Measurements from ENCODE around the gene RAB3C. TPM values are rescaled to one million over a fixed set of nuclear protein-coding genes. Genes with fewer than 3 reads are reported as not detected.

The RAB3C gene
- total and polyA plus RNA-seq, 2 experiments from 2014 or later: 15.0 to 30.6 TPM

- TF ChIP-seq REST (IDR thresholded peaks at IDR 0.05; ENCODE audit: unreplicated experiment) (no peak), EZH2 (IDR thresholded peaks at IDR 0.05; ENCODE audit: low read depth, unreplicated experiment) (no peak), CTCF (conservative IDR thresholded peaks at IDR 0.05; ENCODE audit: low read depth in 2 of 2) (no peak), ZNF114 (CRISPR knock-in tag; IDR thresholded peaks at IDR 0.05) (no peak), NANOG (IDR thresholded peaks at IDR 0.05; ENCODE audit: borderline replicate concordance) (no peak), STAT1 (IDR thresholded peaks at IDR 0.05; ENCODE audit: unreplicated experiment) (no peak), JUNB (IDR thresholded peaks at IDR 0.05; ENCODE audit: unreplicated experiment) (no peak), CREB1 (CRISPR knock-in tag; IDR thresholded peaks at IDR 0.05; ENCODE audit: low read depth) (no peak), ZNF331 (CRISPR knock-in tag; IDR thresholded peaks at IDR 0.05; ENCODE audit: low read depth) (no peak)
- TF ChIP-seq, protein P1, sequence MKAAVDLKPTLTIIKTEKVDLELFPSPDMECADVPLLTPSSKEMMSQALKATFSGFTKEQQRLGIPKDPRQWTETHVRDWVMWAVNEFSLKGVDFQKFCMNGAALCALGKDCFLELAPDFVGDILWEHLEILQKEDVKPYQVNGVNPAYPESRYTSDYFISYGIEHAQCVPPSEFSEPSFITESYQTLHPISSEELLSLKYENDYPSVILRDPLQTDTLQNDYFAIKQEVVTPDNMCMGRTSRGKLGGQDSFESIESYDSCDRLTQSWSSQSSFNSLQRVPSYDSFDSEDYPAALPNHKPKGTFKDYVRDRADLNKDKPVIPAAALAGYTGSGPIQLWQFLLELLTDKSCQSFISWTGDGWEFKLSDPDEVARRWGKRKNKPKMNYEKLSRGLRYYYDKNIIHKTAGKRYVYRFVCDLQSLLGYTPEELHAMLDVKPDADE (IDR thresholded peaks at IDR 0.05): no peak
Observed at GRCh38 chr5:58622936-58623871, 40.3 kb downstream of the RAB3C start (continued).

- Mint-ChIP-seq H3K4me1 (peaks cover 17% of the 10 kb centered on the region), H3K27ac (no peak overlapping the region), H3K27me3 (ENCODE audit: insufficient read depth, low read depth, poor library complexity) (no peaks in the 10 kb centered on the region), H3K36me3 (ENCODE audit: low read depth) (no peaks in the 10 kb centered on the region), H3K9me3 (no peaks in the 10 kb centered on the region), H3K4me3 (no peak overlapping the region)
- Histone ChIP-seq H3K4me3 (no peak overlapping the region), H3K27ac (ENCODE audit: low read depth) (no peak overlapping the region), H3K27me3 (ENCODE audit: insufficient read depth) (no peaks in the 10 kb centered on the region), H3K9me2 (ENCODE audit: insufficient read depth) (peaks cover 9% of the 10 kb centered on the region), H2AFZ (no peak overlapping the region), H3K36me3 (ENCODE audit: insufficient read depth) (no peaks in the 10 kb centered on the region), H3F3A (replicated peaks; ENCODE audit: low read depth) (no peaks in the 10 kb centered on the region), H3K4me1 (ENCODE audit: insufficient read depth) (peaks cover 10% of the 10 kb centered on the region), H4K20me1 (replicated peaks; ENCODE audit: insufficient read depth) (no peaks in the 10 kb centered on the region), H3K4me2 (no peak overlapping the region), H3K79me2 (replicated peaks; ENCODE audit: insufficient read depth) (no peaks in the 10 kb centered on the region)
- DNase-seq (ENCODE audit: low spot score) (peak; percentile 4), ATAC-seq (peak; percentile 45; the same call in 2 of the 3 replicates)
- TF ChIP-seq STAT1 (IDR thresholded peaks at IDR 0.05; ENCODE audit: unreplicated experiment) (no peak), POLR2AphosphoS5 (IDR thresholded peaks at IDR 0.05; ENCODE audit: low read depth) (no peak), EZH2 (IDR thresholded peaks at IDR 0.05; ENCODE audit: low read depth, unreplicated experiment) (no peak), NANOG (IDR thresholded peaks at IDR 0.05; ENCODE audit: borderline replicate concordance) (no peak), JUNB (IDR thresholded peaks at IDR 0.05; ENCODE audit: unreplicated experiment) (no peak), CTCF (conservative IDR thresholded peaks at IDR 0.05; ENCODE audit: low read depth in 2 of 2) (no peak)
Observed at GRCh38 chr5:58628626-58629025, 45.8 kb downstream of the RAB3C start.
